HG02571 (cell line): ENCODE data around the gene VPS72.
A peak's percentile ranks its signal among the peaks of the same experiment; 100 is the strongest.
"Not testable (repeated sequence)": the region's sequence is repeated elsewhere in the genome, so short reads cannot be mapped to it uniquely, and the experiment has no call there.

Experiments used
- ATAC-seq: cut with Tn5 transposase; IDR thresholded peaks from one replicate; pipeline ENCODE4 v1.9.1; 2021; ENCODE audit warnings: mild to moderate bottlenecking, moderate library complexity; ENCODE audit not compliant: unreplicated experiment

VPS72 gene

DNA sequence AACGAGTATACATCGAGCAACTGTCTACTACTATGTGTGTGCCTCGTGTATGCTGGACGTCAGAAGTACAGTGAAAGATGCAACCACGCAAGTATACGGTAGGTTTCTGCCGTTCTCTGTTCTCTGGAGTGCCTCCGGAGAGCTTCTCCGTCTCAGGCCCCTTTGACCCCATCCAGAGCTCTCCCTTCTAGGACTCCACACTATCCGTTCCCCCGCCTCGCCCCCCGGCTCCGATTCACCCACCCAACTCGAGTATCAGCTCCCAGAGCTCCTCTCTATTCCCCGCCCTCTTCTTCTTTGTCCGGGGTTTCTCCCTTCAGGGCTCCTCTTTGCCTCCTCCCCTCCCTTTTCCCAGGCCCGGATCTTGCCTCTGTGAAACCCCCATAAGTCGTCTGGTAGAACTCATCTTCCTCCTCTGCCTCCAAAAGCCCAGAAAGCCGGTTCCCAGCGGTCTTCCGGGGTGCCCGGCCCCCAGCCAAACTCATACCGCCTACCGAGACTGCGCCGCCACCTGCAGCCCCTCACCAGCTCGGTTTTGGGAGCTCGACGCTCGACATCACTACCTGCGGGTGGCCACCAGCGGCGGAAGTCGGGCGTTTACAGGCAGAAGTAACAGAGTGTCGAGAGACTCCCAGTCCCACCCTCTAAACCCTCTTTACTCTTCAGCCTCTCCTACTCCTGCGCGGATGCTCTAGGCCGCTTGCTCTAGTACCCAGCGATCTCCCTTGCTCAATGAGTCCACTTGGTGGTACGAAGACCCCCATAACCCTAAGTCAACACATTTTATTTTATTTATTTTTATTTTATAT lies at the start of gene VPS72:
Gene VPS72 (minus strand): TSS at position 561 of the 809 bp plus-strand sequence. CDS start 76 bp downstream, at position 485.
- ATAC-seq: peak; percentile 89

DNA sequence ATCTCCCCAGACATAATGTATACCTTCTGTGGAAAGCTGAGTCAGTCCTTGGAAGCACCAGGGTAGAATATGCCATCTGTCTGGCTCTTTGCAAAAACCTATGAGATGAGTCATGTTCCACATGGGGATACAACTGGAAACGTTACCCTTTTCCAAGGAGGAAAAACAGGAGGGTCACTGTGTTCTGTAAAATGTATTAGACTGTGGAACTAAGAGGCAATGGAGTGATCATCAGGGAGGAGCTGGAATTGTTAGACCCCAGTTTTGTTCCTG lies 48.4 kb upstream of the VPS72 start:
- ATAC-seq: no peak

- ATAC-seq: no peak
Observed at GRCh38 chr1:151237678-151238466, 47.9 kb upstream of the VPS72 start.

- ATAC-seq: no peak
Observed at GRCh38 chr1:151235235-151235634, 45.2 kb upstream of the VPS72 start.

- ATAC-seq: no peak
Observed at GRCh38 chr1:151222130-151222529, 32.1 kb upstream of the VPS72 start.

GRCh38 chr1:151221616-151222015 lies 31.6 kb upstream of the VPS72 start:
- ATAC-seq: no peak

- ATAC-seq: no peak
Observed at GRCh38 chr1:151213560-151213959, 23.6 kb upstream of the VPS72 start.

DNA sequence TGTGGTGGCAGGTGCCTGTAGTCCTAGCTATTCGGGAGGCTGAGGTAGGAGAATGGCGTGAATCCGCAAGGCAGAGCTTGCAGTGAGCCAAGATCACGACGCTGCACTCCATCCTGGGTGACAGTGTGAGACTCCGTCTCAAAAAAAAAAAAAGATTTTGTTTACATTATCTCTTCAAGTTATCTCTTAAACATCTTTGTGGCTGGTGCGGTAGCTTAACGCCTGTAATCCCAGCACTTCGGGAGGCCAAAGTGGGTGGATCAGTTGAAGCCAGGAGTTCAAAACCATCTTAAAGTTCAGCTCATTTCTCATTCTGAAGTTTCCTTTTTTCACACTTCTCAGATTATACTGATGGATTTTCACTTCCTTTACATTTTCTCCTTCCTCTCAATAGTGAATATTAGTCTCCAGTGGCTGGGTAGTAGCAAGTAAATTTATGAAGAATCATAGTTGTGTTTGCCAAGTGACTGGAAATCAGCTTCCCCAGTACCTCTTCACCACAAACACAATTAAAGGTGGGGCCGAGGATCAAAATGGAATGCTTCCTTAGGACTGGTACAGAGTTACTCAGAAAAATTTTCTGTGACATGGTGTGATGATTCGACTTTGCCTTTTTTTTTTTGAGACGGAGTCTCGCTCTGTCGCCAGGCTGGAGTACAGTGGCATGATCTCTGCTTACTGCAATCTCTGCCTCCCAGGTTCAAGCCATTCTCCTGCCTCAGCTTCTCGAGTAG lies 22.1 kb upstream of the VPS72 start:
- no peak for ATAC-seq

GRCh38 chr1:151210830-151211229 lies 20.8 kb upstream of the VPS72 start:
- ATAC-seq: no peak

DNA sequence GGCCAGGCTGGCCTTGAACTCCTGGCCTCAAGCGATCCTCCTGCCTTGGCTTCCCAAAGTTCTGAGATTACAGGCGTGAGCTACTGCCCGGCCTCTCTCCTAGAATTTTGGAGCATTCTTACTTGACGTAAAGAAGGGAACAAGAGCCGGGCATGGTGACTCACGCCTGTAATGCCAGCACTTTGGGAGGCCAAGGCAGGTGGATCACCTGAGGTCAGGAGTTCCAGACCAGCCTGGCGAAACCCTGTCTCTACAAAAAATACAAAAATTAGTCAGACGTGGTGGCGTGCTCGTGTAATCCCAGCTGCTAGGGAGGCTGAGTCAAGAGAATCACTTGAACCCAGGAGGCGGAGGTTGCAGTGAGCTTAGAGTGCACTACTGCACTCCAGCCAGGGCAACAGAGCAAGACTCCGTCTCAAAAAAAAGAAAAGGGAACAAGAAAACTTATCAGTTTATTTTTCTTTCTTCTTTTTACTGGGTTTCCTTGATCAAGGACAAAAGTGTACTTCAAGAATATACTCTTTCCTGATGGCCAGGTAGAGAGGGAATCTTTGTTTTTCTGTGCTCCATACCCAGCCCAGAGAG lies 15.5 kb upstream of the VPS72 start:
- not testable (repeated sequence) for ATAC-seq

GRCh38 chr1:151199873-151200581 lies 10.0 kb upstream of the VPS72 start:
- no peak for ATAC-seq

DNA sequence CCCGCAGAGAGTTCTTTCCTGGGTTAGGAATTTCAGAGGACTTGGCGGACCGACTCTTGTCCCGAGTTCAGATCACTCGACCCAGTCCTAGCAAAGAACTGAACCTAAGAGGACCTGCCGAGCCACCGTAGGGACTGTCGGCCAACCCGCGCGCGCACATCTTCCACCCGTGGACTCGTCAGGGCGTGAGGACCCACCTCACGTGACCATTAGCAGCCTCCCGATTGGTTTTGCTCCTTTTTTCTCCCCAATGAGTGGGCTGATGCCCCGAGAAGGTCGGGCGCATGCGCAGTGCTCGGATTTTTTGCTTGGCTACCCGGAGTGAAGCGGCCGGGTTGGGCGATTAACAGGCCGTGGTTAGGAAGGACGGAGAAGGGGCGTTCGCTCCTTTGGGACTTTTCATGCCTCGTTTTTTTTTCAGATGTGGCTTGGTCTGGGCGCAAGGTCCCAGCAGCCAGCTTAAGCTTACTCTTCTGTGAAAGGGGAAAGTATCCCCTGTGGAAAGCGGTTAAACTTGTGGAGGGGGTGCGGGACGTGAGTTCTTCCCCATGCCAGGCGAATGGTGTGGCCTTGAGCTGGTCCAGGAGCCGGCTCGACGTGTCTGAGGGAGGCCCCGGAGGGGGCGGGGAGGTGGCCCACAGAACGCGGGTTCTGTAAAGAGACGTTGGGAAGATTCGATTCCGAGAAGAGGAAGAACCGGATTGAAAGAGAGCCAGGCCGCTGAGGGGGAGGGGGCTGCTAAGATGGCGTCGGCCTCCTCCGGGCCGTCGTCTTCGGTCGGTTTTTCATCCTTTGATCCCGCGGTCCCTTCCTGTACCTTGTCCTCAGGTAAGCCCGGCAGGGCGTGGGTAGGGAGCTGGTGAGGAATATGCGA lies 8.5 kb upstream of the VPS72 start, which contains the start of gene PIP5K1A:
Gene PIP5K1A (plus strand): TSS at position 299 of the 874 bp plus-strand sequence. CDS start 445 bp downstream, at position 744.
- ATAC-seq: peak; percentile 78

DNA sequence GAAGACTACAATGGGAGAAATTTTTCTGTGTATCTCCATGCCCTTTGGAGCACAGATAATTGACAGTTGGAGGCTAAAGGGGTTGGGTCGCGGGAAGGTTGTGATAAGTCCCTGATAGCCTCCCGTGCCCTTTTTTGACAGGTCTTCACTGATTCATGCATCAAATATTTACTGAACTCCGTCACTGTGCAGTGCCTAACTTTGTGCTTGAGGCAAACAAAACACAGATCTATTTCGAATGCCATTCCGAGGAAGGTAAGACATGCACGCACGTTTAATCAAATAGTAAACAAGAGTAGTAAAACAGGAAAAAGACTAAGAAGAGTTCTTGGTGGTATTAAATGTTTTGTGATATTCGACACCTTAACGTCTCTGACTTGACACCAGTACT lies 7.9 kb upstream of the VPS72 start:
- no peak for ATAC-seq

DNA sequence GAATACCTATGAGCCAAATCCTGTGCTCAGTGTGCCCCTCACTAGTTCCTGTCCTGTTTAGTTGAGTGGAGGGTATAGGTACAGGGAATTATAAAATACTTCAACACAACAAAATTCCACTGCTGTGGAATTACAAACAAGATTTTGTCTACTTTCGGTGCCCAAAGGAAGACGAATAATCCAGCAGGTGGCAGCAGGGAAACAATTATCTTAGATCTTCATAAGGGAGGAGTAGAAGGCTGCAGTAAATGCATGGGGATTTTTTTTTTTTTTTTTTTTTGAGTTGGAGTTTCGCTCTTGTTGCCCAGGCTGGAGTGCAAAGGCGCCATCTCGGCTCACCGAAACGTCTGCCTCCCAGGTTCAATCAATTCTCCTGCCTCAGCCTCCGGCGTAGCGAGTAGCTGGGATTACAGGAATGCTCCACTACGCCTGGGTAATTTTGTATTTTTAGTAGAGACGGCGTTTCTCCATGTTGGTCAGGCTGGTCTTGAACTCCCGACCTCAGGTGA lies 6.3 kb upstream of the VPS72 start:
- no peak for ATAC-seq

GRCh38 chr1:151194894-151195594 lies 5.0 kb upstream of the VPS72 start:
- ATAC-seq: not testable (repeated sequence)

DNA sequence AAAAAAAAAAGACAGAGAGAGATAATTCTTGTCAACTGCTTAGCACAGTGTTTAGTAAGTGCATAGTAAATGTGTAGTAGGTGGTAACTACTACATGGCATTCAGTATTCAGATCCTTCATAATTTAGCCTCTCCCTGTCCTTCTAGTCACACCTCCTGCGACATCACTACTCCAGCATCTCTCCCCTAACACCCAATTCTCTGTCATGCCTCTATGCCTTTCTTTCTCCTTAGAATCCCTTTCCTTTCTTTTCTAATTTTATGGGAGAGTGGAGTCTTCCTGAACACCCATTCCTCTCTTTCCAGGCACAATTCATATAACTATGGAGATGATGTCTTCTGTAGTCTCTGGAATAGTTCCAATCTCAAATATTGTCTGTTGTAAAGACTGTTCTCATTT lies 3.9 kb upstream of the VPS72 start:
- ATAC-seq: no peak

DNA sequence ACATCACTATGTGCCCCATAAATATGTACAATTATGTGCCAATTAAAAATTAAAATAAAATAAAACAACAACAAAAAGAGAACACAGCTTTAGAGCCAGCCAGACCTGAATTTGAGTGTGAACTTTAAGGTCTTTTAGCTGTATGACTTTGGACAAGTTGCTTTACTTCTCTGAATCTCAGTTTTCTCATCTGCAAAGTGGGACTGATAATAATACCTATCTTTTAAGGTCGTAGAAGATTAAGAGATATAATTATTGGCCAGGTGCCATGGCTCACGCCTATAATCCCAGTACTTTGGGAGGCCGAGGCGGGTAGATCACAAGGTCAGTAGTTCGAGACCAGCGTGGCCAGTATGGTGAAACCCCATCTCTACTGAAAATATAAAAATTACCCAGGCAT lies 3.3 kb upstream of the VPS72 start:
- ATAC-seq: no peak

DNA sequence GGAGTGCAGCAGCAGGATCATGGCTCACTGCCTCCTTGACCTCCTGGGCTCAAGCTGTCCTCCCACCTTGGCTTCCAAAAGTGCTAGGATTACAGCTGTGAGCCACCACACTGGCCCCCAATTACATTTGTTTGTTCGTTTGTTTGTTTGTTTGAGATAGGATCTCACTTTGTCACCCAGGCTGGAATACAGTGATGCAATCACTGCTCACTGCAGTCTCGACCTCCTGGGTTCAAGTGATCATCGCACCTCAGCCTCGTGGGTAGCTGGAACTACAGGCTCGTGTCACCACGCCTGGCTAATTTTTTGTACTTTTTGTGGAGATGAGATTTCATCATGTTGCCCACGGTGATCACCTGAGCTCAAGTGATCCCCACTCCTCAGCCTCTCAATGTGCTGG lies 2.0 kb upstream of the VPS72 start:
- no peak for ATAC-seq

DNA sequence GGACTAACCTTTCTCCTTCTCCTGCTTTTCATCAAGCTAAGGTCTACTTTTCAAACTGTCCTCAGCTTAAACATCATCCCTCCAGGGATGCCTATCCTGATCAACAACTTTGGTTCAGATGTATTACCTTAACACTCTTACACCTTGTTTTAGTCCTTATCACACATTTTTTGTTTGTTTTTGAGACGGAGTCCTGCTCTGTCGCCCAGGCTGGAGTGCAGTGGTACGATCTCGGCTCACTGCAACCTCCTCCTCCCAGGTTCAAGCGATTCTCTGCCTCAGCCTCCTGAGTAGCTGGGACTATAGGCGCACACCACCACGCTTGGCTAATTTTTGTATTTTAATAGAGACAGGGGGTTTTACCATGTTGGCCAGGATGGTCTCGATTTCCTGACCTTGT lies 1.3 kb downstream of the VPS72 start:
- not testable (repeated sequence) for ATAC-seq
